GM18519 (cell line): ENCODE data around the gene RARRES1.

Source experiments
- ATAC-seq: cut with Tn5 transposase; IDR thresholded peaks from one replicate; pipeline ENCODE4 v1.9.1; 2021; ENCODE audit warnings: mild to moderate bottlenecking, moderate library complexity; ENCODE audit not compliant: unreplicated experiment, low FRiP score

Gene RARRES1

DNA sequence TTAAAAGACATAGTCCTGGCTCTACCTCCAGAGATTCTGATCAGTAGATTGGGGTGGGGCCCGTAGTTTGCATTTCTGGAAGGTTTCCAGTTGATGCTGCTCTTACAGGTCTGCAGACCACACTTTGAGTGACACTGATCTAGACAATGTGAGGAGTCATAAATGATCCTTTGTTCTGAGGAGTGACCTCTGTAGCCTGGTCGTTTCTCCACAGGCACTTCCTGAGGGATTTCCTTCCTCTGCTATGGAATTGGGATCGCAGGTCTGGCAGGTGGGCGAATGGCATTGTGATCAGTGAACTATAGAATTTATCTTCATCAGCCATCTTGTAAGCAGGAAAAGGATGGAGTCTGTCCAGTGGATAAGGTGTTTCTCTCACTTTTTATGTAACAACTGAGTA lies 82.5 kb downstream of the RARRES1 start:
- ATAC-seq, result no peak
